AG04449 (cell line): ENCODE measurements around the gene EPHA1.
A peak's percentile ranks its signal among the peaks of the same experiment; 100 is the strongest.

Experiments used
- CTCF ChIA-PET: fragments of 350-600 bp; formaldehyde crosslinking; extraction: SDS; loops from one replicate; lab custom pipeline; 2021; ENCODE audit warnings: antibody characterized with exemption; lab: Yijun Ruan, JAX
- POLR2A ChIA-PET: fragments of 400-600, 350-600 bp; formaldehyde crosslinking; extraction: SDS; loops from one replicate; lab custom pipeline; 2020; ENCODE audit warnings: antibody characterized with exemption, inconsistent platforms; lab: Yijun Ruan, JAX
- DNase-seq: peaks from one replicate; pipeline ENCODE4 v3.0.0-alpha.2; 2010; ENCODE audit warnings: low read depth, low spot score
- H3K4me3 ChIP-seq: 2 replicates; pipeline ENCODE4 v1.5.1; 2011; ENCODE audit warnings: low read depth, mild to moderate bottlenecking, control low read depth, low read length
- CTCF ChIP-seq: IDR thresholded peaks from one replicate; pipeline ENCODE4 v1.5.1; 2011; ENCODE audit warnings: mild to moderate bottlenecking, moderate library complexity, low read length, control low read depth, inconsistent platforms; ENCODE audit not compliant: insufficient read depth; ENCODE audit errors: missing control alignments

The EPHA1 gene

GRCh38 chr7:143385891-143386781 lies 22.5 kb downstream of the EPHA1 start:
- TF ChIP-seq CTCF = no peak
- CTCF ChIA-PET = interaction anchor here (0.6 kb wide), 1 partner anchor 364 kb away, joined by 3 read pairs; no protein-coding TSS in a partner anchor
- POLR2A ChIA-PET = no interaction called here
- no peak for DNase-seq
- peak overlapping the region; percentile 39 for H3K4me3 ChIP-seq

GRCh38 chr7:143384661-143385631 lies 23.7 kb downstream of the EPHA1 start:
- ChIA-PET POLR2A (interaction anchor here (1.4 to 7.0 kb wide), 2 partner anchors 8 to 97 kb away, joined by 3 to 104 read pairs; partner anchors contain the start of gene CASP2), CTCF (interaction anchor here (0.9 to 2.8 kb wide), 6 partner anchors 10 to 515 kb away, joined by 3 to 17 read pairs (median 4); no protein-coding TSS in a partner anchor)
- H3K4me3 ChIP-seq = peak overlapping the region; percentile 91
- TF ChIP-seq CTCF = no peak
- DNase-seq = no peak

GRCh38 chr7:143384148-143384547 lies 24.5 kb downstream of the EPHA1 start:
- ChIA-PET POLR2A (interaction anchor here (0.9 to 7.0 kb wide), 3 partner anchors 9 to 135 kb away, joined by 3 to 104 read pairs (median 3); partner anchors contain the start of gene CASP2), CTCF (interaction anchor here (0.9 to 2.8 kb wide), 8 partner anchors 9 to 516 kb away, joined by 3 to 17 read pairs (median 4); no protein-coding TSS in a partner anchor)
- no peak for TF ChIP-seq CTCF
- peak overlapping the region; percentile 91 for H3K4me3 ChIP-seq
- DNase-seq = no peak

GRCh38 chr7:143383642-143383957 lies 25.1 kb downstream of the EPHA1 start:
- DNase-seq = no peak
- peak overlapping the region; percentile 91 for H3K4me3 ChIP-seq
- POLR2A ChIA-PET = interaction anchor here (0.9 to 7.0 kb wide), 3 partner anchors 10 to 136 kb away, joined by 3 to 104 read pairs (median 3); partner anchors contain the start of gene CASP2
- no peak for TF ChIP-seq CTCF
- CTCF ChIA-PET = interaction anchor here (0.9 to 2.8 kb wide), 6 partner anchors 9 to 516 kb away, joined by 3 to 17 read pairs (median 4); no protein-coding TSS in a partner anchor

- TF ChIP-seq CTCF = no peak
- no peak for DNase-seq
- ChIA-PET POLR2A (interaction anchor here (0.6 to 7.0 kb wide), 3 partner anchors 10 to 1741 kb away, joined by 3 to 104 read pairs (median 3); partner anchors contain the start of gene CASP2), CTCF (interaction anchor here (0.9 to 2.8 kb wide), 4 partner anchors 10 to 143 kb away, joined by 3 to 17 read pairs (median 8); no protein-coding TSS in a partner anchor)
- peak overlapping the region; percentile 91 for H3K4me3 ChIP-seq
Observed at GRCh38 chr7:143382791-143383641, 25.6 kb downstream of the EPHA1 start.
